H9 (cell line): Measurements from ENCODE around the gene EXOC2. TPM values are rescaled to one million over a fixed set of nuclear protein-coding genes. Genes with fewer than 3 reads are reported as not detected.

ENCODE experiments used
- DNase-seq: peaks from one replicate; pipeline ENCODE4 v3.0.0-alpha.2; 2017
- H2AFZ ChIP-seq: one replicate; pipeline ENCODE4 v1.6.1; 2013; ENCODE audit warnings: mild to moderate bottlenecking, low read length, control low read depth, moderate library complexity
- H2AK5ac ChIP-seq: 2 replicates; pipeline ENCODE4 v1.6.1; 2013; ENCODE audit warnings: low read length, control low read depth, mixed read lengths; ENCODE audit not compliant: insufficient read length
- H2BK120ac ChIP-seq: one replicate; pipeline ENCODE4 v1.6.1; 2013; ENCODE audit warnings: low read depth, mild to moderate bottlenecking, low read length, control low read depth, inconsistent platforms; ENCODE audit not compliant: poor library complexity, severe bottlenecking
- H2BK12ac ChIP-seq: 2 replicates; pipeline ENCODE4 v1.6.1; 2013; ENCODE audit warnings: low read length, control low read depth, mixed read lengths, low read depth; ENCODE audit not compliant: insufficient read length
- H2BK15ac ChIP-seq: 2 replicates; pipeline ENCODE4 v1.6.1; 2013; ENCODE audit warnings: low read depth, low read length, control low read depth
- H2BK20ac ChIP-seq: one replicate; pipeline ENCODE4 v1.6.1; 2013; ENCODE audit warnings: low read depth, mild to moderate bottlenecking, low read length, control low read depth, inconsistent platforms; ENCODE audit not compliant: poor library complexity, severe bottlenecking
- H2BK5ac ChIP-seq: 2 replicates; pipeline ENCODE4 v1.6.1; 2013; ENCODE audit warnings: low read length, control low read depth, mixed read lengths; ENCODE audit not compliant: insufficient read length
- H3K14ac ChIP-seq: 2 replicates; pipeline ENCODE4 v1.6.1; 2013; ENCODE audit warnings: low read length, control low read depth; ENCODE audit not compliant: insufficient read depth
- H3K18ac ChIP-seq: 2 replicates; pipeline ENCODE4 v1.6.1; 2013; ENCODE audit warnings: low read depth, mild to moderate bottlenecking, mixed read lengths, low read length, control low read depth; ENCODE audit not compliant: insufficient read length
- H3K23ac ChIP-seq: 2 replicates; pipeline ENCODE4 v1.6.1; 2013; ENCODE audit warnings: low read length, control low read depth, mixed read lengths, low read depth; ENCODE audit not compliant: insufficient read length
- H3K23me2 ChIP-seq: 2 replicates; pipeline ENCODE4 v1.6.1; 2013; ENCODE audit warnings: low read depth, mild to moderate bottlenecking, mixed read lengths, low read length, control low read depth; ENCODE audit not compliant: insufficient read length, poor library complexity, severe bottlenecking
- H3K27ac ChIP-seq: 2 replicates; pipeline ENCODE4 v1.5.1; 2013; ENCODE audit warnings: low read length, control low read depth, mixed read lengths, low read depth; ENCODE audit not compliant: insufficient read length
- H3K27me3 ChIP-seq: 2 replicates; pipeline ENCODE4 v1.6.1; 2013; ENCODE audit warnings: low read length, control low read depth, inconsistent platforms; ENCODE audit not compliant: insufficient read depth
- H3K4ac ChIP-seq: 2 replicates; pipeline ENCODE4 v1.6.1; 2013; ENCODE audit warnings: low read depth, mild to moderate bottlenecking, control low read depth, inconsistent platforms, low read length, moderate library complexity
- H3K4me1 ChIP-seq: 2 replicates; pipeline ENCODE4 v1.6.1; 2013; ENCODE audit warnings: low read length, control low read depth, inconsistent platforms; ENCODE audit not compliant: insufficient read depth
- H3K4me2 ChIP-seq: 2 replicates; pipeline ENCODE4 v1.6.1; 2013; ENCODE audit warnings: low read length, control low read depth, mixed read lengths; ENCODE audit not compliant: insufficient read length, insufficient read depth
- H3K56ac ChIP-seq: 2 replicates; pipeline ENCODE4 v1.6.1; 2013; ENCODE audit warnings: low read depth, mild to moderate bottlenecking, mixed read lengths, low read length, control low read depth; ENCODE audit not compliant: insufficient read length
- H3K79me1 ChIP-seq: 2 replicates; pipeline ENCODE4 v1.6.1; 2013; ENCODE audit warnings: low read depth, mild to moderate bottlenecking, moderate library complexity, low read length, control low read depth, inconsistent platforms; ENCODE audit not compliant: insufficient read depth, poor library complexity, severe bottlenecking
- H3K79me2 ChIP-seq: 2 replicates; pipeline ENCODE4 v1.6.1; 2013; ENCODE audit warnings: low read length, control low read depth, inconsistent platforms; ENCODE audit not compliant: insufficient read depth
- H3K9ac ChIP-seq: 2 replicates; pipeline ENCODE4 v1.6.1; 2013; ENCODE audit warnings: low read length, control low read depth, mixed read lengths; ENCODE audit not compliant: insufficient read length; ENCODE audit errors: extremely low read depth
- H3K9me3 ChIP-seq: one replicate; pipeline ENCODE4 v1.6.1; 2013; ENCODE audit warnings: low read depth, low read length, inconsistent platforms; ENCODE audit not compliant: control insufficient read depth
- H3T11ph ChIP-seq: one replicate; pipeline ENCODE4 v1.6.1; 2013; ENCODE audit warnings: mild to moderate bottlenecking, low read length, control low read depth, inconsistent platforms
- H4K20me1 ChIP-seq: one replicate; pipeline ENCODE4 v1.6.1; 2013; ENCODE audit not compliant: control insufficient read depth, insufficient read length, insufficient read depth
- H4K5ac ChIP-seq: 2 replicates; pipeline ENCODE4 v1.6.1; 2013; ENCODE audit warnings: low read depth, mild to moderate bottlenecking, mixed read lengths, low read length, control low read depth; ENCODE audit not compliant: insufficient read length
- H4K8ac ChIP-seq: replicated peaks from 2 replicates; pipeline ENCODE4 v1.6.1; 2013; ENCODE audit warnings: low read length, control low read depth, mixed read lengths, low read depth; ENCODE audit not compliant: insufficient read length
- H4K91ac ChIP-seq: 2 replicates; pipeline ENCODE4 v1.6.1; 2013; ENCODE audit warnings: low read depth, mild to moderate bottlenecking, moderate library complexity, mixed read lengths, low read length, control low read depth; ENCODE audit not compliant: insufficient read length
- H3K27ac Mint-ChIP-seq, 3 experiments: 2 replicates in 2 of 3; 3 replicates in 1 of 3; pipeline ENCODE4 v1.8.0; 2020 to 2021; ENCODE audit warnings: mixed read lengths in 3 of 3, mild to moderate bottlenecking in 1 of 3, moderate library complexity in 1 of 3
- H3K27me3 Mint-ChIP-seq: 2 replicates; pipeline ENCODE4 v1.8.0; 2021; ENCODE audit warnings: low read depth, mild to moderate bottlenecking, moderate library complexity, mixed read lengths
- H3K36me3 Mint-ChIP-seq, 3 experiments: 2 replicates in 2 of 3; 3 replicates in 1 of 3; pipeline ENCODE4 v1.8.0; 2020 to 2021; ENCODE audit warnings: low read depth in 3 of 3, mixed read lengths in 3 of 3; ENCODE audit not compliant: insufficient read depth in 1 of 3
- H3K4me1 Mint-ChIP-seq, 2 experiments: 2 replicates each; pipeline ENCODE4 v1.8.0; 2020; ENCODE audit warnings: mixed read lengths in 2 of 2
- H3K4me3 Mint-ChIP-seq, 2 experiments: 2 replicates in 1 of 2; 3 replicates in 1 of 2; pipeline ENCODE4 v1.8.0; 2020 to 2021; ENCODE audit warnings: mild to moderate bottlenecking in 2 of 2, mixed read lengths in 2 of 2, moderate library complexity in 1 of 2
- H3K9me3 Mint-ChIP-seq, 2 experiments: 2 replicates in 1 of 2; 3 replicates in 1 of 2; pipeline ENCODE4 v1.8.0; 2020; ENCODE audit warnings: mild to moderate bottlenecking in 2 of 2, mixed read lengths in 2 of 2, moderate library complexity in 1 of 2
- WGBS: extraction: QIAGEN DNeasy Blood & Tissue Kit; methylation state at CpG from one replicate; pipeline ENCODE4 v1.1.7; 2013; ENCODE audit warnings: missing lambda C conversion rate, low lambda C conversion rate, mixed read lengths; ENCODE audit not compliant: insufficient read length; ENCODE audit errors: extremely low coverage; 5-methylcytosine and 5-hydroxymethylcytosine counted together
- total RNA-seq: library from RNA; stranded (reverse); gene quantifications from 2 replicates; pipeline ENCODE4 v1.2.1, GENCODE V29; 2021
- TF ChIP-seq, protein P1 (sequence below): fragments of 200-600 bp; sonication (generic); conservative IDR thresholded peaks from 3 replicates; pipeline ENCODE4 v1.8.0; 2021; ENCODE audit warnings: antibody characterized with exemption, mild to moderate bottlenecking

The EXOC2 gene
- total RNA-seq, 1 experiment from 2014 or later = 29.9 TPM

- Histone ChIP-seq H3K27me3 (no peaks in the 10 kb centered on the region), H2AK5ac (no peak overlapping the region), H2BK120ac (no peak overlapping the region), H3K9me3 (no peaks in the 10 kb centered on the region), H2BK15ac (no peak overlapping the region), H3K9ac (no peak overlapping the region), H4K8ac (no peak overlapping the region), H4K91ac (no peak overlapping the region), H4K20me1 (no peaks in the 10 kb centered on the region), H3K4me2 (no peak overlapping the region), H2BK12ac (no peak overlapping the region), H3K27ac (no peak overlapping the region), H2BK5ac (no peak overlapping the region), H3K79me2 (no peaks in the 10 kb centered on the region), H2BK20ac (no peak overlapping the region), H3K4ac (no peak overlapping the region), H3K14ac (no peak overlapping the region), H3K18ac (no peak overlapping the region), H2AFZ (no peak overlapping the region), H3K4me1 (no peaks in the 10 kb centered on the region), H3T11ph (no peak overlapping the region), H3K79me1 (no peaks in the 10 kb centered on the region), H3K23ac (no peak overlapping the region), H3K56ac (no peak overlapping the region), H3K23me2 (no peaks in the 10 kb centered on the region), H4K5ac (no peak overlapping the region)
- TF ChIP-seq, protein P1, sequence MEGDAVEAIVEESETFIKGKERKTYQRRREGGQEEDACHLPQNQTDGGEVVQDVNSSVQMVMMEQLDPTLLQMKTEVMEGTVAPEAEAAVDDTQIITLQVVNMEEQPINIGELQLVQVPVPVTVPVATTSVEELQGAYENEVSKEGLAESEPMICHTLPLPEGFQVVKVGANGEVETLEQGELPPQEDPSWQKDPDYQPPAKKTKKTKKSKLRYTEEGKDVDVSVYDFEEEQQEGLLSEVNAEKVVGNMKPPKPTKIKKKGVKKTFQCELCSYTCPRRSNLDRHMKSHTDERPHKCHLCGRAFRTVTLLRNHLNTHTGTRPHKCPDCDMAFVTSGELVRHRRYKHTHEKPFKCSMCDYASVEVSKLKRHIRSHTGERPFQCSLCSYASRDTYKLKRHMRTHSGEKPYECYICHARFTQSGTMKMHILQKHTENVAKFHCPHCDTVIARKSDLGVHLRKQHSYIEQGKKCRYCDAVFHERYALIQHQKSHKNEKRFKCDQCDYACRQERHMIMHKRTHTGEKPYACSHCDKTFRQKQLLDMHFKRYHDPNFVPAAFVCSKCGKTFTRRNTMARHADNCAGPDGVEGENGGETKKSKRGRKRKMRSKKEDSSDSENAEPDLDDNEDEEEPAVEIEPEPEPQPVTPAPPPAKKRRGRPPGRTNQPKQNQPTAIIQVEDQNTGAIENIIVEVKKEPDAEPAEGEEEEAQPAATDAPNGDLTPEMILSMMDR = no peak
- peaks cover 1% of the 10 kb centered on the region; the same call in 1 of the 2 replicates for H3K27me3 Mint-ChIP-seq
- H3K4me1 Mint-ChIP-seq = no peaks in the 10 kb centered on the region
- no peak overlapping the region for H3K27ac Mint-ChIP-seq
- no peaks in the 10 kb centered on the region for H3K9me3 Mint-ChIP-seq
- no peak overlapping the region for H3K4me3 Mint-ChIP-seq
- H3K36me3 Mint-ChIP-seq = peaks cover 0 to 1% (median 0%) of the 10 kb centered on the region in 3 experiments; a peak in 1 of 7 replicates
- WGBS = no CpG with 5 or more reads among the region's 5 CpGs
- DNase-seq = no peak
Observed at GRCh38 chr6:741410-742339, 48.7 kb upstream of the EXOC2 start.
